Smooth muscle cell (in vitro differentiated cells): ENCODE results near the gene TGFBI. TPM values are rescaled to one million over a fixed set of nuclear protein-coding genes. Genes with fewer than 3 reads are reported as not detected.

Source experiments
- DNase-seq: peaks from one replicate; lab custom pipeline; 2025; ENCODE audit not compliant: unreplicated experiment; lab: John Stamatoyannopoulos, UW
- H2AFZ ChIP-seq: fragments of 200-600 bp; sonication (generic); 2 replicates; pipeline ENCODE4 v1.6.0; 2016; ENCODE audit warnings: antibody characterized with exemption, low read depth, mild to moderate bottlenecking
- H3F3A ChIP-seq: fragments of 200-600 bp; sonication (generic); 2 replicates; pipeline ENCODE4 v1.6.0; 2017; ENCODE audit warnings: antibody characterized with exemption, low read depth
- H3K27ac ChIP-seq: fragments of 200-600 bp; sonication (generic); 2 replicates; pipeline ENCODE4 v1.5.1; 2016; ENCODE audit warnings: low read depth, mild to moderate bottlenecking
- H3K27me3 ChIP-seq: fragments of 200-600 bp; sonication (generic); 2 replicates; pipeline ENCODE4 v1.6.1; 2016; ENCODE audit warnings: low read depth, mild to moderate bottlenecking
- H3K36me3 ChIP-seq: fragments of 200-600 bp; sonication (generic); 2 replicates; pipeline ENCODE4 v1.5.1; 2016; ENCODE audit warnings: low read depth
- H3K4me1 ChIP-seq: fragments of 200-600 bp; sonication (generic); 2 replicates; pipeline ENCODE4 v1.5.1; 2016; ENCODE audit warnings: low read depth
- H3K4me2 ChIP-seq: fragments of 200-600 bp; sonication (generic); 2 replicates; pipeline ENCODE4 v1.6.0; 2016; ENCODE audit warnings: mild to moderate bottlenecking
- H3K4me3 ChIP-seq: fragments of 200-600 bp; sonication (generic); 2 replicates; pipeline ENCODE4 v1.5.1; 2016; ENCODE audit warnings: mild to moderate bottlenecking
- H3K79me2 ChIP-seq: fragments of 200-600 bp; sonication (generic); 2 replicates; pipeline ENCODE4 v1.6.0; 2016; ENCODE audit warnings: low read depth, mild to moderate bottlenecking
- H3K9ac ChIP-seq: fragments of 200-600 bp; sonication (generic); 2 replicates; pipeline ENCODE4 v1.6.0; 2016; ENCODE audit warnings: low read depth
- H3K9me3 ChIP-seq: fragments of 200-600 bp; sonication (generic); replicated peaks from 2 replicates; pipeline ENCODE4 v1.5.1; 2016; ENCODE audit warnings: low read depth
- H4K20me1 ChIP-seq: fragments of 200-600 bp; sonication (generic); 2 replicates; pipeline ENCODE4 v1.6.0; 2016; ENCODE audit warnings: low read depth
- CTCF ChIP-seq: fragments of 200-600 bp; sonication (generic); IDR thresholded peaks from 2 replicates; pipeline ENCODE4 v1.5.1; 2017; ENCODE audit warnings: borderline replicate concordance, mild to moderate bottlenecking, antibody characterized with exemption; ENCODE audit not compliant: insufficient read depth, poor library complexity, severe bottlenecking
- WGBS: methylation state at CpG from one replicate; pipeline ENCODE4 v1.1.7; 2016; ENCODE audit warnings: low lambda C conversion rate; 5-methylcytosine and 5-hydroxymethylcytosine counted together
- polyA plus RNA-seq: library from polyadenylated mRNA; unstranded; fragments of >200 nt; fragmentation: Nextera tagmentation; extraction: Ambion mirVana; gene quantifications from 2 replicates; pipeline ENCODE4 v1.2.1, GENCODE V29; 2016
- total RNA-seq: library from RNA; depleted of rRNA; stranded (reverse); fragments of >200 nt; gene quantifications from 2 replicates; pipeline ENCODE4 v1.2.3, GENCODE V29; 2014

The TGFBI gene
- total and polyA plus RNA-seq, 2 experiments from 2014 or later = 2,505 to 2,635 TPM

GRCh38 chr5:136090319-136090718, 61.5 kb downstream of the TGFBI start:
- no peak overlapping the region for H3K9ac ChIP-seq
- H4K20me1 ChIP-seq = no peaks in the 10 kb centered on the region
- H3K4me2 ChIP-seq = no peak overlapping the region
- no peaks in the 10 kb centered on the region for H3K36me3 ChIP-seq
- H3F3A ChIP-seq = no peaks in the 10 kb centered on the region
- H3K4me1 ChIP-seq = no peaks in the 10 kb centered on the region
- DNase-seq = no peak
- TF ChIP-seq CTCF = no peak
- no peak overlapping the region for H3K4me3 ChIP-seq
- H3K27me3 ChIP-seq = peaks cover 11% of the 10 kb centered on the region
- 100% methylated on average over 4 of the region's 4 CpGs for WGBS
- no peak overlapping the region for H2AFZ ChIP-seq
- no peaks in the 10 kb centered on the region for H3K9me3 ChIP-seq
- no peak overlapping the region for H3K27ac ChIP-seq
- no peaks in the 10 kb centered on the region for H3K79me2 ChIP-seq

DNA sequence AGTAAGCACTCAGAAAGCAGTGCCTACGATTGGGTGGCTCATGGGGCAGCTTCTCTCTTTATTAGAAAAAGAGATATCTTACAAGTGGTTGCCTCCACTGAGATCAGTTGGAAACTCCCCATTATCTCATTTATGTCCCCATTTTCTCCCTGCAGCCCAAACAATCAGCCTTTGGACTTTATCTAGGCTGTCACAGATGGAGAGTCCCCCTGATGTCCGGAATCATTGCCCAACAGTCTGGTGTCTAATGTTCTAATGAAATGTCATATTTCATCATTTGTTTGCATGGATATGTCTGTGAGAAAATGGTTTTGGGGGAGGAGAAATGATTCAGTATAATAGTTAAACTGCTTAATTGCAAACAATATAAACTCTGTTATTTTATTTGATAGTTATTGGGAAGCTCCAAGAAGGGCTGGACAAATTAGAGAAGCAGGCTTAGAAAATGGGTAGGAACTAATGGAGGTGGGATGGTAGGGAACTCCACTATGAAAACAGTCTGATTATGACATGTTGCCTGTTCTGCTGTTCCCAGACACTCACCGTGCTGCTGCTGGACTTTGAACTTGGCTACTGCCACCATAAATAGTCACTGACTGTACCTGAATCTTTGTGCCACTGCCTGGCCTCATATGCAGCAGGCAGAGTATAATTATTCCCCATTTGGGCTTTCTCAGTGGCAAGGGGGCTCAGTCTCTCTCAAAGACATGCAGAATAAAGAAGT, 65.6 kb downstream of the TGFBI start:
- 88% methylated on average over 3 of the region's 3 CpGs for WGBS
- Histone ChIP-seq H3K27me3 (peaks cover 37% of the 10 kb centered on the region), H3K9ac (no peak overlapping the region), H3K9me3 (no peaks in the 10 kb centered on the region), H3K4me3 (no peak overlapping the region), H4K20me1 (no peaks in the 10 kb centered on the region), H3F3A (no peaks in the 10 kb centered on the region), H3K4me2 (no peak overlapping the region), H3K79me2 (no peaks in the 10 kb centered on the region), H2AFZ (no peak overlapping the region), H3K27ac (no peak overlapping the region), H3K36me3 (no peaks in the 10 kb centered on the region), H3K4me1 (no peaks in the 10 kb centered on the region)
- no peak for TF ChIP-seq CTCF
- DNase-seq = no peak

DNA sequence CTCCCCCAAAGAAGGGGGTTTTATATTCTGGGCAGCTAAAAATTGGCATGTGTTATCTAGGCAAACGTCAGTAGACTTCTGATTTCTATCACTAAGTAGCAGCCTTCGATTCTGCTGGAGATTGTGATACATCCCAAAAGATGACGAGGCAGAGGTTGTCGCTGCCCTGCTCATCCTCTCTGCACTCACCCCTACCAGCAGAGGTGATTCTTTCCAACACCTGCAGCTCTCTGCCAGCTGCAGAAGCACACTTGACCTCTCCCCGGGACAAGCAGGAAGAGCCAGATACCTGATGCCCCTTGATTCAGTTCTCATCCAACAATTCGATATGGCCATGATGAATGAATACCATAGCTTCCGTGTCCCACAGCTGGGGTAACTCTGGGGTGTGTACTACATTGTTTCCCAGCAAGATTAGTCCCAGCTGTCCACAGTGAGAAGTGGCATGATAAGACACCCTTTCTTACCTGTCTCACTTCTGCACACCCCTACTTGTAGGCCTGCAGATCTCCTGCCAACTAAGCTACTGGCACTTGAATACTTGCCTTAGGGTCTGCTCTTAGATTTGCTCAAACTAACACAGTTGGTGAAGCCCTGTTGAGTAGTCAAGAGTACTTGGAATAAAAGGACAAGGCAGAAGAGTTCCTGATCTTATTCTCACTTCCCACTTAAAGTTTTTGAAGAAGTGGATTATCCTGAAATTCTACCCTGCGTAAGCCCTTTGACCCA, 66.3 kb downstream of the TGFBI start:
- no peaks in the 10 kb centered on the region for H3K4me1 ChIP-seq
- no peaks in the 10 kb centered on the region for H3K36me3 ChIP-seq
- no peak for TF ChIP-seq CTCF
- no peak overlapping the region for H3K9ac ChIP-seq
- H3K79me2 ChIP-seq = no peaks in the 10 kb centered on the region
- WGBS = 93% methylated on average over 8 of the region's 8 CpGs
- peaks cover 45% of the 10 kb centered on the region for H3K27me3 ChIP-seq
- H3K4me3 ChIP-seq = no peak overlapping the region
- no peak overlapping the region for H3K27ac ChIP-seq
- H3K4me2 ChIP-seq = no peak overlapping the region
- H3K9me3 ChIP-seq = no peaks in the 10 kb centered on the region
- H2AFZ ChIP-seq = no peak overlapping the region
- H3F3A ChIP-seq = no peaks in the 10 kb centered on the region
- no peak for DNase-seq
- H4K20me1 ChIP-seq = no peaks in the 10 kb centered on the region

DNA sequence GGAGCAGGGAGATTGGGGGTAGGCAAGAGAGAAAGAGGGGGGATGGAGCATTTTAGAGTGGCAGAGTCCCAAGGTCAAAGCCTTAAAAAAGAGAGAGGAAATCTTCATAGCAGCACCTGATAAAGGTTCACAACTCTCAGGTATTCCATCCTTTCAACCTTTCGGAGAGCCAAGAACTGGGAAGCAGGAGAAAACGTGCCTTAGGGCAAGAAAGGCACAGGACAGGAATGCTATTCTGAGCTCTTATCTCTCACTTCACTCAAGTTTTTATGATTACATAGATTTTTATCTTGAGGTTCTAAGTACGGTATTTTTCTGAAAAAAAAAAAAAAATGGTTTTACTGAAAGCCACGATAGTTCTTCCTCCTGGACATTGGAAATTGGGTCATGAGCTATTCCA, 69.4 kb downstream of the TGFBI start:
- WGBS = 31% methylated on average over 4 of the region's 4 CpGs
- TF ChIP-seq CTCF = no peak
- no peaks in the 10 kb centered on the region for H3K4me1 ChIP-seq

More for the DNA sequence above, 69.4 kb downstream of the TGFBI start:
- peaks cover 53% of the 10 kb centered on the region for H3K27me3 ChIP-seq
- H3K36me3 ChIP-seq = no peaks in the 10 kb centered on the region
- H3K9ac ChIP-seq = no peak overlapping the region
- H3K4me2 ChIP-seq = no peak overlapping the region
- H3K79me2 ChIP-seq = no peaks in the 10 kb centered on the region
- no peak overlapping the region for H2AFZ ChIP-seq
- no peak overlapping the region for H3K4me3 ChIP-seq
- H3K27ac ChIP-seq = no peak overlapping the region
- no peak for DNase-seq
- H4K20me1 ChIP-seq = no peaks in the 10 kb centered on the region
- no peaks in the 10 kb centered on the region for H3K9me3 ChIP-seq
- H3F3A ChIP-seq = no peaks in the 10 kb centered on the region
